Activated CD8-positive, alpha-beta memory T cell treated with anti-CD3 and anti-CD28 coated beads, Interleukin-2, amount 50 U/mL, for 24 hours (primary cell): ENCODE data around the gene RBPMS2.

Experiments
- DNase-seq: peaks from one replicate; pipeline ENCODE4 v3.0.0-alpha.2; 2020; ENCODE audit errors: extremely low read depth

Gene RBPMS2

GRCh38 chr15:64695561-64695992, 79.8 kb downstream of the RBPMS2 start:
- no peak for DNase-seq

GRCh38 chr15:64694816-64695215, 80.6 kb downstream of the RBPMS2 start:
- no peak for DNase-seq

GRCh38 chr15:64693134-64693533, 82.3 kb downstream of the RBPMS2 start:
- no peak for DNase-seq

- no peak for DNase-seq
These were observed 83.4 kb downstream of the RBPMS2 start for GRCh38 chr15:64691896-64692565.

- DNase-seq = no peak
These were observed 84.7 kb downstream of the RBPMS2 start for GRCh38 chr15:64690578-64691296.

GRCh38 chr15:64690008-64690407, 85.4 kb downstream of the RBPMS2 start:
- no peak for DNase-seq
